Epithelial cell of esophagus (primary cell): ENCODE data around the gene KRTAP26-1.

Source experiments
- DNase-seq: peaks from one replicate; pipeline ENCODE4 v3.0.0; 2010; ENCODE audit warnings: low read depth
- H3K4me3 ChIP-seq: 2 replicates; pipeline ENCODE4 v1.5.1; 2011; ENCODE audit warnings: mild to moderate bottlenecking, low read length, control low read depth
- TF ChIP-seq, protein P1 (sequence below): IDR thresholded peaks from 2 replicates; pipeline ENCODE4 v1.5.1; 2011; ENCODE audit warnings: low read depth, mild to moderate bottlenecking, low read length, control low read depth, inconsistent platforms; ENCODE audit not compliant: insufficient read depth; ENCODE audit errors: missing control alignments

KRTAP26-1 gene

DNA sequence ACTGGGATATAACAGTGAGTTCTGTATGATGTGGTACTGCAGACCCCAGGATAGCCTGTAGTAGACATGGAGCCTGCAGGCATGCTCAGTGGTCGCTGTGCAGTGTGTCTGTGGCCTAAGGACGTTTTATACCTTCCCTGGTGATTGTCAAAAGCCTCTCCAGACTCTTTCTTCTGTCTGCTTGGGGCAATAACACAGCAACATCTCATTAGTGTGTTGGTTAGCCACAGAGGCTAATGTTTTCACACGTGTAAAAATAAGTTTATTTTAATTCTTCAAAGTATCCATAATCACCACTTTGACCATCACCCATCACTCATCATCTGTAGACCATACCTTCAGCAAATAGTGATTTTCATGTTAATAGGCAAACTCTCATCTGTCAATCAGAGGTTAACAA, 37.3 kb downstream of the KRTAP26-1 start, which contains the start of gene KRTAP24-1:
Gene KRTAP24-1 (minus strand): TSS at position 101 of the 400 bp plus-strand sequence. CDS start 18 bp downstream, at position 83.
- DNase-seq = no peak
- H3K4me3 ChIP-seq = no peak within 1 kb of the TSS
- TF ChIP-seq, protein P1, sequence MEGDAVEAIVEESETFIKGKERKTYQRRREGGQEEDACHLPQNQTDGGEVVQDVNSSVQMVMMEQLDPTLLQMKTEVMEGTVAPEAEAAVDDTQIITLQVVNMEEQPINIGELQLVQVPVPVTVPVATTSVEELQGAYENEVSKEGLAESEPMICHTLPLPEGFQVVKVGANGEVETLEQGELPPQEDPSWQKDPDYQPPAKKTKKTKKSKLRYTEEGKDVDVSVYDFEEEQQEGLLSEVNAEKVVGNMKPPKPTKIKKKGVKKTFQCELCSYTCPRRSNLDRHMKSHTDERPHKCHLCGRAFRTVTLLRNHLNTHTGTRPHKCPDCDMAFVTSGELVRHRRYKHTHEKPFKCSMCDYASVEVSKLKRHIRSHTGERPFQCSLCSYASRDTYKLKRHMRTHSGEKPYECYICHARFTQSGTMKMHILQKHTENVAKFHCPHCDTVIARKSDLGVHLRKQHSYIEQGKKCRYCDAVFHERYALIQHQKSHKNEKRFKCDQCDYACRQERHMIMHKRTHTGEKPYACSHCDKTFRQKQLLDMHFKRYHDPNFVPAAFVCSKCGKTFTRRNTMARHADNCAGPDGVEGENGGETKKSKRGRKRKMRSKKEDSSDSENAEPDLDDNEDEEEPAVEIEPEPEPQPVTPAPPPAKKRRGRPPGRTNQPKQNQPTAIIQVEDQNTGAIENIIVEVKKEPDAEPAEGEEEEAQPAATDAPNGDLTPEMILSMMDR = no peak

DNA sequence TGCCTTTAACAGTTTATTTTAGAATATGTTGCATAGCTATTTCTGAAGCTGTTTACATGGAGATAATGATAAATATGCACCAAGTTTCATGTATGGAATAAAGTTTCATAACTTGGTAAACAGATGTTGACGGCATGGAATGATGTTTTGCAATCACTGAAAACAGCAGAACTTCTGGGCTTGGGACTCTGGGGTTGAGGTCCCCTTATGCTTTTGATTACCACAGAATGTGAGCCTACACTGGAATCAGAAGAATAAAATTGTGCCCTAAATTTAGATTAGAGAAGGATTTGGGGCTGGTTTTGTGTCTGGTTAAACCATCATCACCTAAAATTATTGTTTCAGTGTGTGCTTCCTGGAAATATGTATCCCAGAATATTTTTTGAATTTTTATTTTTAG, 48.5 kb downstream of the KRTAP26-1 start:
- TF ChIP-seq, protein P1 = no peak
- no peak for DNase-seq
- H3K4me3 ChIP-seq = no peak overlapping the region

DNA sequence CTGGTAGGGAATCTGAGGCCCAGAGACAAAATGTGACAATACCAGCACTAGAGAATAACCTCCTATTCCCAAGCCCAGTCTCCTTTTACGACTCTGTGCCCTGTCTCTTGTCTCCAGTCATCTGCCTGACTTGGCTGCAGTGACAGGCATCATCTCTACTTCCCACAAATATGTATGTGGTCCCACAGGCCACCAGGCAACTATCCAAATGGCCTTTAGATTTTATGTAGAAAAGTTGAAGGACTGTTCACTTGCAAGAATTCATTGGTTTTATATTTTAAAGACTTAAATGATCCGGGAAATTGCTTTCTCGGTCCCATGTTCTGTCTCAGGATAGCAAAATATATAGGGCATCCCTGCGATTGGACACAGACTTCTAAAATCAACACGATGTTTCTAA, 49.0 kb downstream of the KRTAP26-1 start:
- no peak for DNase-seq
- TF ChIP-seq, protein P1 = no peak
- H3K4me3 ChIP-seq = no peak overlapping the region

DNA sequence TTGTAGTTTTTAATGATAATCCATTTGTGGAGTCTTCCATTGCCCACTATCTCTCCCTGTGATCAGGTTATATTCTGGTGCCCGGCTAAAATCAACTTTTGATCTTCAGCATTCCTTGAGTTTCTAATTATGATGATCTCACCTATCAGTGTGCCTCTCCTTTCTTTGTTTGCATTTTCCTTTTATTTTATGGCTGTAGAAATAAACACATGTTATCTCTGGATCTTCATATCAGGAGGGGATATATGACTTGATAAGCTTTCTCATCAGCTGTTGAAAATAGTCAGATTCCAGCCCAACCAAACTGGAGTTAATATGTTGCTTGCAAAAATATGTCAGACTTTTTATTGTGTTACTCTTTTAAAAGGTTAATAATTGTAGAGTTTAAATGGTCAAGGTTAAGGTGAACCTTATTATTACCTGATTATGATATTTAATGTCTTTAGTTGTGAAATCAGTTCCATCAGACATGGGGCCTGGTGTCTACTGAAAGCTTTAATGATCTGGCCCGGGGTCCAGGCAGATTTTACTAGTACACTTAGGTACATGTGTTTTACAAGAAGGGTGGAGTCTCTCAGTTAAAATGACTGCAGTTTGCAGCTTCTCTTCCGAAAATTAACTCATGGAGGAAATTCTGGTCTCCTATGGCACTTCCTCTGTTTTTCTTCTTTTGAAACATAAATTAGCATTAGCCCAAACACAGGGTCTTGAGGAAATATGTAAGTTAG, 50.1 kb downstream of the KRTAP26-1 start:
- DNase-seq = no peak
- H3K4me3 ChIP-seq = no peak overlapping the region
- TF ChIP-seq, protein P1 = no peak
